H9 (cell line): ENCODE results near the gene CUEDC1. TPM values are rescaled to one million over a fixed set of nuclear protein-coding genes. Genes with fewer than 3 reads are reported as not detected.
A peak's percentile ranks its signal among the peaks of the same experiment; 100 is the strongest.

Source experiments
- DNase-seq: peaks from one replicate; pipeline ENCODE4 v3.0.0-alpha.2; 2017
- H2AFZ ChIP-seq: one replicate; pipeline ENCODE4 v1.6.1; 2013; ENCODE audit warnings: mild to moderate bottlenecking, low read length, control low read depth, moderate library complexity
- H2AK5ac ChIP-seq: 2 replicates; pipeline ENCODE4 v1.6.1; 2013; ENCODE audit warnings: low read length, control low read depth, mixed read lengths; ENCODE audit not compliant: insufficient read length
- H2BK120ac ChIP-seq: one replicate; pipeline ENCODE4 v1.6.1; 2013; ENCODE audit warnings: low read depth, mild to moderate bottlenecking, low read length, control low read depth, inconsistent platforms; ENCODE audit not compliant: poor library complexity, severe bottlenecking
- H2BK12ac ChIP-seq: 2 replicates; pipeline ENCODE4 v1.6.1; 2013; ENCODE audit warnings: low read length, control low read depth, mixed read lengths, low read depth; ENCODE audit not compliant: insufficient read length
- H2BK15ac ChIP-seq: 2 replicates; pipeline ENCODE4 v1.6.1; 2013; ENCODE audit warnings: low read depth, low read length, control low read depth
- H2BK20ac ChIP-seq: one replicate; pipeline ENCODE4 v1.6.1; 2013; ENCODE audit warnings: low read depth, mild to moderate bottlenecking, low read length, control low read depth, inconsistent platforms; ENCODE audit not compliant: poor library complexity, severe bottlenecking
- H2BK5ac ChIP-seq: 2 replicates; pipeline ENCODE4 v1.6.1; 2013; ENCODE audit warnings: low read length, control low read depth, mixed read lengths; ENCODE audit not compliant: insufficient read length
- H3K14ac ChIP-seq: 2 replicates; pipeline ENCODE4 v1.6.1; 2013; ENCODE audit warnings: low read length, control low read depth; ENCODE audit not compliant: insufficient read depth
- H3K18ac ChIP-seq: 2 replicates; pipeline ENCODE4 v1.6.1; 2013; ENCODE audit warnings: low read depth, mild to moderate bottlenecking, mixed read lengths, low read length, control low read depth; ENCODE audit not compliant: insufficient read length
- H3K23ac ChIP-seq: 2 replicates; pipeline ENCODE4 v1.6.1; 2013; ENCODE audit warnings: low read length, control low read depth, mixed read lengths, low read depth; ENCODE audit not compliant: insufficient read length
- H3K23me2 ChIP-seq: 2 replicates; pipeline ENCODE4 v1.6.1; 2013; ENCODE audit warnings: low read depth, mild to moderate bottlenecking, mixed read lengths, low read length, control low read depth; ENCODE audit not compliant: insufficient read length, poor library complexity, severe bottlenecking
- H3K27ac ChIP-seq: 2 replicates; pipeline ENCODE4 v1.5.1; 2013; ENCODE audit warnings: low read length, control low read depth, mixed read lengths, low read depth; ENCODE audit not compliant: insufficient read length
- H3K27me3 ChIP-seq: 2 replicates; pipeline ENCODE4 v1.6.1; 2013; ENCODE audit warnings: low read length, control low read depth, inconsistent platforms; ENCODE audit not compliant: insufficient read depth
- H3K4ac ChIP-seq: 2 replicates; pipeline ENCODE4 v1.6.1; 2013; ENCODE audit warnings: low read depth, mild to moderate bottlenecking, control low read depth, inconsistent platforms, low read length, moderate library complexity
- H3K4me1 ChIP-seq: 2 replicates; pipeline ENCODE4 v1.6.1; 2013; ENCODE audit warnings: low read length, control low read depth, inconsistent platforms; ENCODE audit not compliant: insufficient read depth
- H3K4me2 ChIP-seq: 2 replicates; pipeline ENCODE4 v1.6.1; 2013; ENCODE audit warnings: low read length, control low read depth, mixed read lengths; ENCODE audit not compliant: insufficient read length, insufficient read depth
- H3K56ac ChIP-seq: 2 replicates; pipeline ENCODE4 v1.6.1; 2013; ENCODE audit warnings: low read depth, mild to moderate bottlenecking, mixed read lengths, low read length, control low read depth; ENCODE audit not compliant: insufficient read length
- H3K79me1 ChIP-seq: 2 replicates; pipeline ENCODE4 v1.6.1; 2013; ENCODE audit warnings: low read depth, mild to moderate bottlenecking, moderate library complexity, low read length, control low read depth, inconsistent platforms; ENCODE audit not compliant: insufficient read depth, poor library complexity, severe bottlenecking
- H3K79me2 ChIP-seq: 2 replicates; pipeline ENCODE4 v1.6.1; 2013; ENCODE audit warnings: low read length, control low read depth, inconsistent platforms; ENCODE audit not compliant: insufficient read depth
- H3K9ac ChIP-seq: 2 replicates; pipeline ENCODE4 v1.6.1; 2013; ENCODE audit warnings: low read length, control low read depth, mixed read lengths; ENCODE audit not compliant: insufficient read length; ENCODE audit errors: extremely low read depth
- H3K9me3 ChIP-seq: one replicate; pipeline ENCODE4 v1.6.1; 2013; ENCODE audit warnings: low read depth, low read length, inconsistent platforms; ENCODE audit not compliant: control insufficient read depth
- H3T11ph ChIP-seq: one replicate; pipeline ENCODE4 v1.6.1; 2013; ENCODE audit warnings: mild to moderate bottlenecking, low read length, control low read depth, inconsistent platforms
- H4K20me1 ChIP-seq: one replicate; pipeline ENCODE4 v1.6.1; 2013; ENCODE audit not compliant: control insufficient read depth, insufficient read length, insufficient read depth
- H4K5ac ChIP-seq: 2 replicates; pipeline ENCODE4 v1.6.1; 2013; ENCODE audit warnings: low read depth, mild to moderate bottlenecking, mixed read lengths, low read length, control low read depth; ENCODE audit not compliant: insufficient read length
- H4K8ac ChIP-seq: replicated peaks from 2 replicates; pipeline ENCODE4 v1.6.1; 2013; ENCODE audit warnings: low read length, control low read depth, mixed read lengths, low read depth; ENCODE audit not compliant: insufficient read length
- H4K91ac ChIP-seq: 2 replicates; pipeline ENCODE4 v1.6.1; 2013; ENCODE audit warnings: low read depth, mild to moderate bottlenecking, moderate library complexity, mixed read lengths, low read length, control low read depth; ENCODE audit not compliant: insufficient read length
- H3K27ac Mint-ChIP-seq, 3 experiments: 2 replicates in 2 of 3; 3 replicates in 1 of 3; pipeline ENCODE4 v1.8.0; 2020 to 2021; ENCODE audit warnings: mixed read lengths in 3 of 3, mild to moderate bottlenecking in 1 of 3, moderate library complexity in 1 of 3
- H3K27me3 Mint-ChIP-seq: 2 replicates; pipeline ENCODE4 v1.8.0; 2021; ENCODE audit warnings: low read depth, mild to moderate bottlenecking, moderate library complexity, mixed read lengths
- H3K36me3 Mint-ChIP-seq, 3 experiments: 2 replicates in 2 of 3; 3 replicates in 1 of 3; pipeline ENCODE4 v1.8.0; 2020 to 2021; ENCODE audit warnings: low read depth in 3 of 3, mixed read lengths in 3 of 3; ENCODE audit not compliant: insufficient read depth in 1 of 3
- H3K4me1 Mint-ChIP-seq, 2 experiments: 2 replicates each; pipeline ENCODE4 v1.8.0; 2020; ENCODE audit warnings: mixed read lengths in 2 of 2
- H3K4me3 Mint-ChIP-seq, 2 experiments: 2 replicates in 1 of 2; 3 replicates in 1 of 2; pipeline ENCODE4 v1.8.0; 2020 to 2021; ENCODE audit warnings: mild to moderate bottlenecking in 2 of 2, mixed read lengths in 2 of 2, moderate library complexity in 1 of 2
- H3K9me3 Mint-ChIP-seq, 2 experiments: 2 replicates in 1 of 2; 3 replicates in 1 of 2; pipeline ENCODE4 v1.8.0; 2020; ENCODE audit warnings: mild to moderate bottlenecking in 2 of 2, mixed read lengths in 2 of 2, moderate library complexity in 1 of 2
- CTCF ChIP-seq: fragments of 200-600 bp; sonication (generic); conservative IDR thresholded peaks from 3 replicates; pipeline ENCODE4 v1.8.0; 2021; ENCODE audit warnings: antibody characterized with exemption, mild to moderate bottlenecking
- WGBS: extraction: QIAGEN DNeasy Blood & Tissue Kit; methylation state at CpG from one replicate; pipeline ENCODE4 v1.1.7; 2013; ENCODE audit warnings: missing lambda C conversion rate, low lambda C conversion rate, mixed read lengths; ENCODE audit not compliant: insufficient read length; ENCODE audit errors: extremely low coverage; 5-methylcytosine and 5-hydroxymethylcytosine counted together
- total RNA-seq: library from RNA; stranded (reverse); gene quantifications from 2 replicates; pipeline ENCODE4 v1.2.1, GENCODE V29; 2021

Gene CUEDC1
- total RNA-seq, 1 experiment from 2014 or later, result 7.3 TPM

GRCh38 chr17:57874058-57874419 is 81.2 kb downstream of the CUEDC1 start:
- Mint-ChIP-seq H3K9me3 (no peaks in the 10 kb centered on the region), H3K27ac (peak overlapping the region in 2 of 3 experiments; percentile 70 to 85; a peak in 5 of 7 replicates), H3K4me3 (peak overlapping the region; percentile 25 to 57; a peak in 3 of 5 replicates), H3K4me1 (peaks cover 54 to 58% of the 10 kb centered on the region in 2 experiments), H3K27me3 (peaks cover 70% of the 10 kb centered on the region), H3K36me3 (peaks cover 2 to 13% (median 9%) of the 10 kb centered on the region in 3 experiments; a peak in 2 of 7 replicates)
- no peak overlapping the region for H3K56ac ChIP-seq
- H3K9me3 ChIP-seq, result no peaks in the 10 kb centered on the region
- no peak overlapping the region for H2BK5ac ChIP-seq
- peaks cover 4% of the 10 kb centered on the region for H4K20me1 ChIP-seq
- peak overlapping the region; percentile 79 for H3K14ac ChIP-seq
- H2BK120ac ChIP-seq, result no peak overlapping the region
- H3T11ph ChIP-seq, result no peak overlapping the region
- H3K18ac ChIP-seq, result peak overlapping the region; percentile 74
- H3K4ac ChIP-seq, result peak overlapping the region; percentile 1
- H2BK12ac ChIP-seq, result peak overlapping the region; percentile 16
- peaks cover 26% of the 10 kb centered on the region for H3K4me1 ChIP-seq
- H3K4me2 ChIP-seq, result no peak overlapping the region
- no peak overlapping the region for H3K9ac ChIP-seq
- no peak overlapping the region for H2AFZ ChIP-seq
- H3K79me2 ChIP-seq, result no peaks in the 10 kb centered on the region
- H3K27ac ChIP-seq, result no peak overlapping the region
- no peak overlapping the region for H4K5ac ChIP-seq
- no peak overlapping the region for H2BK15ac ChIP-seq
- no peak for TF ChIP-seq CTCF
- no peak overlapping the region for H4K8ac ChIP-seq
- H2AK5ac ChIP-seq, result peak overlapping the region; percentile 7
- DNase-seq, result peak; percentile 30
- H3K23ac ChIP-seq, result no peak overlapping the region
- H4K91ac ChIP-seq, result peak overlapping the region; percentile 28
- H2BK20ac ChIP-seq, result no peak overlapping the region
- H3K79me1 ChIP-seq, result no peaks in the 10 kb centered on the region
- H3K23me2 ChIP-seq, result peaks cover 3% of the 10 kb centered on the region
- no CpG with 5 or more reads among the region's 7 CpGs for WGBS
- no peaks in the 10 kb centered on the region; the same call in 1 of the 2 replicates for H3K27me3 ChIP-seq
